H9 (cell line): Measurements from ENCODE around the gene BBX. TPM values are rescaled to one million over a fixed set of nuclear protein-coding genes. Genes with fewer than 3 reads are reported as not detected.
A peak's percentile ranks its signal among the peaks of the same experiment; 100 is the strongest.

Experiments used
- DNase-seq: peaks from one replicate; pipeline ENCODE4 v3.0.0-alpha.2; 2017
- H2AFZ ChIP-seq: one replicate; pipeline ENCODE4 v1.6.1; 2013; ENCODE audit warnings: mild to moderate bottlenecking, low read length, control low read depth, moderate library complexity
- H2AK5ac ChIP-seq: 2 replicates; pipeline ENCODE4 v1.6.1; 2013; ENCODE audit warnings: low read length, control low read depth, mixed read lengths; ENCODE audit not compliant: insufficient read length
- H2BK120ac ChIP-seq: one replicate; pipeline ENCODE4 v1.6.1; 2013; ENCODE audit warnings: low read depth, mild to moderate bottlenecking, low read length, control low read depth, inconsistent platforms; ENCODE audit not compliant: poor library complexity, severe bottlenecking
- H2BK12ac ChIP-seq: 2 replicates; pipeline ENCODE4 v1.6.1; 2013; ENCODE audit warnings: low read length, control low read depth, mixed read lengths, low read depth; ENCODE audit not compliant: insufficient read length
- H2BK15ac ChIP-seq: 2 replicates; pipeline ENCODE4 v1.6.1; 2013; ENCODE audit warnings: low read depth, low read length, control low read depth
- H2BK20ac ChIP-seq: one replicate; pipeline ENCODE4 v1.6.1; 2013; ENCODE audit warnings: low read depth, mild to moderate bottlenecking, low read length, control low read depth, inconsistent platforms; ENCODE audit not compliant: poor library complexity, severe bottlenecking
- H2BK5ac ChIP-seq: 2 replicates; pipeline ENCODE4 v1.6.1; 2013; ENCODE audit warnings: low read length, control low read depth, mixed read lengths; ENCODE audit not compliant: insufficient read length
- H3K14ac ChIP-seq: 2 replicates; pipeline ENCODE4 v1.6.1; 2013; ENCODE audit warnings: low read length, control low read depth; ENCODE audit not compliant: insufficient read depth
- H3K18ac ChIP-seq: 2 replicates; pipeline ENCODE4 v1.6.1; 2013; ENCODE audit warnings: low read depth, mild to moderate bottlenecking, mixed read lengths, low read length, control low read depth; ENCODE audit not compliant: insufficient read length
- H3K23ac ChIP-seq: 2 replicates; pipeline ENCODE4 v1.6.1; 2013; ENCODE audit warnings: low read length, control low read depth, mixed read lengths, low read depth; ENCODE audit not compliant: insufficient read length
- H3K23me2 ChIP-seq: 2 replicates; pipeline ENCODE4 v1.6.1; 2013; ENCODE audit warnings: low read depth, mild to moderate bottlenecking, mixed read lengths, low read length, control low read depth; ENCODE audit not compliant: insufficient read length, poor library complexity, severe bottlenecking
- H3K27ac ChIP-seq: 2 replicates; pipeline ENCODE4 v1.5.1; 2013; ENCODE audit warnings: low read length, control low read depth, mixed read lengths, low read depth; ENCODE audit not compliant: insufficient read length
- H3K27me3 ChIP-seq: 2 replicates; pipeline ENCODE4 v1.6.1; 2013; ENCODE audit warnings: low read length, control low read depth, inconsistent platforms; ENCODE audit not compliant: insufficient read depth
- H3K4ac ChIP-seq: 2 replicates; pipeline ENCODE4 v1.6.1; 2013; ENCODE audit warnings: low read depth, mild to moderate bottlenecking, control low read depth, inconsistent platforms, low read length, moderate library complexity
- H3K4me1 ChIP-seq: 2 replicates; pipeline ENCODE4 v1.6.1; 2013; ENCODE audit warnings: low read length, control low read depth, inconsistent platforms; ENCODE audit not compliant: insufficient read depth
- H3K4me2 ChIP-seq: 2 replicates; pipeline ENCODE4 v1.6.1; 2013; ENCODE audit warnings: low read length, control low read depth, mixed read lengths; ENCODE audit not compliant: insufficient read length, insufficient read depth
- H3K56ac ChIP-seq: 2 replicates; pipeline ENCODE4 v1.6.1; 2013; ENCODE audit warnings: low read depth, mild to moderate bottlenecking, mixed read lengths, low read length, control low read depth; ENCODE audit not compliant: insufficient read length
- H3K79me1 ChIP-seq: 2 replicates; pipeline ENCODE4 v1.6.1; 2013; ENCODE audit warnings: low read depth, mild to moderate bottlenecking, moderate library complexity, low read length, control low read depth, inconsistent platforms; ENCODE audit not compliant: insufficient read depth, poor library complexity, severe bottlenecking
- H3K79me2 ChIP-seq: 2 replicates; pipeline ENCODE4 v1.6.1; 2013; ENCODE audit warnings: low read length, control low read depth, inconsistent platforms; ENCODE audit not compliant: insufficient read depth
- H3K9ac ChIP-seq: 2 replicates; pipeline ENCODE4 v1.6.1; 2013; ENCODE audit warnings: low read length, control low read depth, mixed read lengths; ENCODE audit not compliant: insufficient read length; ENCODE audit errors: extremely low read depth
- H3K9me3 ChIP-seq: one replicate; pipeline ENCODE4 v1.6.1; 2013; ENCODE audit warnings: low read depth, low read length, inconsistent platforms; ENCODE audit not compliant: control insufficient read depth
- H3T11ph ChIP-seq: one replicate; pipeline ENCODE4 v1.6.1; 2013; ENCODE audit warnings: mild to moderate bottlenecking, low read length, control low read depth, inconsistent platforms
- H4K20me1 ChIP-seq: one replicate; pipeline ENCODE4 v1.6.1; 2013; ENCODE audit not compliant: control insufficient read depth, insufficient read length, insufficient read depth
- H4K5ac ChIP-seq: 2 replicates; pipeline ENCODE4 v1.6.1; 2013; ENCODE audit warnings: low read depth, mild to moderate bottlenecking, mixed read lengths, low read length, control low read depth; ENCODE audit not compliant: insufficient read length
- H4K8ac ChIP-seq: replicated peaks from 2 replicates; pipeline ENCODE4 v1.6.1; 2013; ENCODE audit warnings: low read length, control low read depth, mixed read lengths, low read depth; ENCODE audit not compliant: insufficient read length
- H4K91ac ChIP-seq: 2 replicates; pipeline ENCODE4 v1.6.1; 2013; ENCODE audit warnings: low read depth, mild to moderate bottlenecking, moderate library complexity, mixed read lengths, low read length, control low read depth; ENCODE audit not compliant: insufficient read length
- H3K27ac Mint-ChIP-seq, 3 experiments: 2 replicates in 2 of 3; 3 replicates in 1 of 3; pipeline ENCODE4 v1.8.0; 2020 to 2021; ENCODE audit warnings: mixed read lengths in 3 of 3, mild to moderate bottlenecking in 1 of 3, moderate library complexity in 1 of 3
- H3K27me3 Mint-ChIP-seq: 2 replicates; pipeline ENCODE4 v1.8.0; 2021; ENCODE audit warnings: low read depth, mild to moderate bottlenecking, moderate library complexity, mixed read lengths
- H3K36me3 Mint-ChIP-seq, 3 experiments: 2 replicates in 2 of 3; 3 replicates in 1 of 3; pipeline ENCODE4 v1.8.0; 2020 to 2021; ENCODE audit warnings: low read depth in 3 of 3, mixed read lengths in 3 of 3; ENCODE audit not compliant: insufficient read depth in 1 of 3
- H3K4me1 Mint-ChIP-seq, 2 experiments: 2 replicates each; pipeline ENCODE4 v1.8.0; 2020; ENCODE audit warnings: mixed read lengths in 2 of 2
- H3K4me3 Mint-ChIP-seq, 2 experiments: 2 replicates in 1 of 2; 3 replicates in 1 of 2; pipeline ENCODE4 v1.8.0; 2020 to 2021; ENCODE audit warnings: mild to moderate bottlenecking in 2 of 2, mixed read lengths in 2 of 2, moderate library complexity in 1 of 2
- H3K9me3 Mint-ChIP-seq, 2 experiments: 2 replicates in 1 of 2; 3 replicates in 1 of 2; pipeline ENCODE4 v1.8.0; 2020; ENCODE audit warnings: mild to moderate bottlenecking in 2 of 2, mixed read lengths in 2 of 2, moderate library complexity in 1 of 2
- CTCF ChIP-seq: fragments of 200-600 bp; sonication (generic); conservative IDR thresholded peaks from 3 replicates; pipeline ENCODE4 v1.8.0; 2021; ENCODE audit warnings: antibody characterized with exemption, mild to moderate bottlenecking
- WGBS: extraction: QIAGEN DNeasy Blood & Tissue Kit; methylation state at CpG from one replicate; pipeline ENCODE4 v1.1.7; 2013; ENCODE audit warnings: missing lambda C conversion rate, low lambda C conversion rate, mixed read lengths; ENCODE audit not compliant: insufficient read length; ENCODE audit errors: extremely low coverage; 5-methylcytosine and 5-hydroxymethylcytosine counted together
- total RNA-seq: library from RNA; stranded (reverse); gene quantifications from 2 replicates; pipeline ENCODE4 v1.2.1, GENCODE V29; 2021

Gene BBX
- total RNA-seq, 1 experiment from 2014 or later, result 34.8 TPM

GRCh38 chr3:107752202-107752990, 229.6 kb downstream of the BBX start:
- Histone ChIP-seq H2AK5ac (no peak overlapping the region), H4K5ac (no peak overlapping the region), H3K14ac (no peak overlapping the region), H3K56ac (no peak overlapping the region), H3K18ac (no peak overlapping the region), H4K20me1 (no peaks in the 10 kb centered on the region), H3K27me3 (no peaks in the 10 kb centered on the region), H2BK120ac (no peak overlapping the region), H3K79me2 (no peaks in the 10 kb centered on the region), H3K9me3 (no peaks in the 10 kb centered on the region), H2BK20ac (no peak overlapping the region), H2BK5ac (no peak overlapping the region), H3K9ac (no peak overlapping the region), H4K8ac (no peak overlapping the region), H3K23me2 (no peaks in the 10 kb centered on the region), H4K91ac (no peak overlapping the region), H3K23ac (no peak overlapping the region), H3K27ac (no peak overlapping the region), H3K79me1 (no peaks in the 10 kb centered on the region), H3K4ac (no peak overlapping the region), H2BK15ac (no peak overlapping the region), H3K4me1 (no peaks in the 10 kb centered on the region), H2BK12ac (no peak overlapping the region), H2AFZ (no peak overlapping the region), H3T11ph (no peak overlapping the region), H3K4me2 (no peak overlapping the region)
- TF ChIP-seq CTCF, result peak; percentile 80
- DNase-seq, result peak; percentile 35
- H3K4me3 Mint-ChIP-seq, result no peak overlapping the region
- H3K4me1 Mint-ChIP-seq, result peaks cover 3% of the 10 kb centered on the region in 2 experiments; a peak in 2 of 4 replicates
- H3K9me3 Mint-ChIP-seq, result no peaks in the 10 kb centered on the region
- no peaks in the 10 kb centered on the region for H3K27me3 Mint-ChIP-seq
- peaks cover 0 to 9% (median 4%) of the 10 kb centered on the region in 3 experiments; a peak in 5 of 7 replicates for H3K36me3 Mint-ChIP-seq
- no peak overlapping the region for H3K27ac Mint-ChIP-seq
- no CpG with 5 or more reads among the region's 3 CpGs for WGBS
